Amniotic epithelial cell (primary cell): ENCODE data around the gene KPNA1.
A peak's percentile ranks its signal among the peaks of the same experiment; 100 is the strongest.
"Not testable (repeated sequence)": the region's sequence is repeated elsewhere in the genome, so short reads cannot be mapped to it uniquely, and the experiment has no call there.

ENCODE experiments used
- DNase-seq: peaks from one replicate; pipeline ENCODE4 v3.0.0-alpha.2; 2010; ENCODE audit warnings: low read depth

The KPNA1 gene

GRCh38 chr3:122475316-122475715 is 39.4 kb downstream of the KPNA1 start:
- DNase-seq: no peak

- DNase-seq: peak; percentile 56
Measured at GRCh38 chr3:122469659-122470058, 45.1 kb downstream of the KPNA1 start.

- no peak for DNase-seq
Measured at GRCh38 chr3:122468896-122469533, 45.7 kb downstream of the KPNA1 start.

- no peak for DNase-seq
Measured at GRCh38 chr3:122466701-122467240, 48.0 kb downstream of the KPNA1 start.

GRCh38 chr3:122464659-122465058 is 50.1 kb downstream of the KPNA1 start:
- no peak for DNase-seq

GRCh38 chr3:122462406-122462805 is 52.3 kb downstream of the KPNA1 start:
- DNase-seq: no peak

GRCh38 chr3:122461806-122462205 is 52.9 kb downstream of the KPNA1 start:
- DNase-seq: no peak

GRCh38 chr3:122458992-122459391 is 55.7 kb downstream of the KPNA1 start:
- DNase-seq: peak; percentile 69

- no peak for DNase-seq
Measured at GRCh38 chr3:122457706-122458105, 57.0 kb downstream of the KPNA1 start.

GRCh38 chr3:122456074-122456473 is 58.7 kb downstream of the KPNA1 start:
- DNase-seq: no peak

- no peak for DNase-seq
Measured at GRCh38 chr3:122451371-122451770, 63.4 kb downstream of the KPNA1 start.

- DNase-seq: not testable (repeated sequence)
Measured at GRCh38 chr3:122448218-122448617, 66.5 kb downstream of the KPNA1 start.

GRCh38 chr3:122444491-122444887 is 70.2 kb downstream of the KPNA1 start:
- DNase-seq: not testable (repeated sequence)

- DNase-seq: not testable (repeated sequence)
Measured at GRCh38 chr3:122443762-122444490, 70.8 kb downstream of the KPNA1 start.

- no peak for DNase-seq
Measured at GRCh38 chr3:122443090-122443489, 71.6 kb downstream of the KPNA1 start.

GRCh38 chr3:122435950-122436349 is 78.8 kb downstream of the KPNA1 start:
- DNase-seq: no peak

- no peak for DNase-seq
Measured at GRCh38 chr3:122430371-122430770, 84.4 kb downstream of the KPNA1 start.

GRCh38 chr3:122427857-122428471 is 86.8 kb downstream of the KPNA1 start:
- DNase-seq: no peak

- no peak for DNase-seq
Measured at GRCh38 chr3:122421836-122422235, 92.9 kb downstream of the KPNA1 start.

GRCh38 chr3:122421101-122421500 is 93.6 kb downstream of the KPNA1 start:
- DNase-seq: peak; percentile 17

- no peak for DNase-seq
Measured at GRCh38 chr3:122416966-122417365, 97.8 kb downstream of the KPNA1 start.

GRCh38 chr3:122415762-122416654 is 98.7 kb downstream of the KPNA1 start, which contains the start of gene WDR5B:
TSS of gene WDR5B (minus strand) at chr3:122416062. CDS start at chr3:122415528, 534 bp downstream.
- DNase-seq: peak; percentile 94
